ENCODE measurements around the gene CRIP2.

Gene CRIP2

GRCh38 chr14:105486163-105486973, 11.7 kb downstream of the CRIP2 start, which contains the start of gene CRIP1:
Gene CRIP1, plus strand, starts transcription at chr14:105486886. Its CDS starts 374 bp downstream, at chr14:105487260.
- in situ Hi-C loops (cut with MboI; ENCODE audit: low sequenced_read_pairs) = loop anchor here (25.0 kb wide), 1 partner anchor 124 kb away; no protein-coding TSS in a partner anchor

- in situ Hi-C loops (cut with MboI; ENCODE audit: low sequenced_read_pairs) = loop anchor here (25.0 kb wide), 1 partner anchor 125 kb away; no protein-coding TSS in a partner anchor
These were observed 12.4 kb downstream of the CRIP2 start for GRCh38 chr14:105486974-105487448.

GRCh38 chr14:105487449-105487985, 12.9 kb downstream of the CRIP2 start:
- in situ Hi-C loops (cut with MboI; ENCODE audit: low sequenced_read_pairs) = loop anchor here (25.0 kb wide), 1 partner anchor 125 kb away; no protein-coding TSS in a partner anchor

GRCh38 chr14:105487986-105488777, 13.6 kb downstream of the CRIP2 start:
- in situ Hi-C loops (cut with MboI; ENCODE audit: low sequenced_read_pairs) = loop anchor here (25.0 kb wide), 1 partner anchor 126 kb away; no protein-coding TSS in a partner anchor

- in situ Hi-C loops (cut with MboI; ENCODE audit: low sequenced_read_pairs) = loop anchor here (25.0 kb wide), 1 partner anchor 127 kb away; no protein-coding TSS in a partner anchor
These were observed 14.3 kb downstream of the CRIP2 start for GRCh38 chr14:105488781-105489541.

- in situ Hi-C loops (cut with MboI; ENCODE audit: low sequenced_read_pairs) = loop anchor here (25.0 kb wide), 1 partner anchor 127 kb away; no protein-coding TSS in a partner anchor
These were observed 15.1 kb downstream of the CRIP2 start for GRCh38 chr14:105489542-105490266.

- in situ Hi-C loops (cut with MboI; ENCODE audit: low sequenced_read_pairs) = loop anchor here (25.0 kb wide), 1 partner anchor 128 kb away; no protein-coding TSS in a partner anchor
These were observed 15.6 kb downstream of the CRIP2 start for GRCh38 chr14:105490267-105490571.

GRCh38 chr14:105490572-105491365, 16.1 kb downstream of the CRIP2 start, which contains the start of gene TEDC1:
Gene TEDC1, plus strand, starts transcription at chr14:105491246. Its CDS starts 130 bp downstream, at chr14:105491376.
- in situ Hi-C loops (cut with MboI; ENCODE audit: low sequenced_read_pairs) = loop anchor here (25.0 kb wide), 1 partner anchor 128 kb away; no protein-coding TSS in a partner anchor

GRCh38 chr14:105491366-105491973, 16.8 kb downstream of the CRIP2 start:
- in situ Hi-C loops (cut with MboI; ENCODE audit: low sequenced_read_pairs) = loop anchor here (25.0 kb wide), 1 partner anchor 129 kb away; no protein-coding TSS in a partner anchor

- in situ Hi-C loops (cut with MboI; ENCODE audit: low sequenced_read_pairs) = loop anchor here (25.0 kb wide), 1 partner anchor 130 kb away; no protein-coding TSS in a partner anchor
These were observed 17.7 kb downstream of the CRIP2 start for GRCh38 chr14:105492031-105492970.

GRCh38 chr14:105492971-105493871, 18.6 kb downstream of the CRIP2 start:
- in situ Hi-C loops (cut with MboI; ENCODE audit: low sequenced_read_pairs) = loop anchor here (25.0 kb wide), 1 partner anchor 131 kb away; no protein-coding TSS in a partner anchor

GRCh38 chr14:105493921-105494605, 19.4 kb downstream of the CRIP2 start:
- in situ Hi-C loops (cut with MboI; ENCODE audit: low sequenced_read_pairs) = loop anchor here (25.0 kb wide), 1 partner anchor 132 kb away; no protein-coding TSS in a partner anchor

GRCh38 chr14:105494606-105494929, 19.9 kb downstream of the CRIP2 start:
- in situ Hi-C loops (cut with MboI; ENCODE audit: low sequenced_read_pairs) = loop anchor here (25.0 kb wide), 1 partner anchor 132 kb away; no protein-coding TSS in a partner anchor

GRCh38 chr14:105495101-105495989, 20.7 kb downstream of the CRIP2 start:
- in situ Hi-C loops (cut with MboI; ENCODE audit: low sequenced_read_pairs) = loop anchor here (25.0 kb wide), 1 partner anchor 133 kb away; no protein-coding TSS in a partner anchor
